Skin epidermis (tissue), 12 donors: ENCODE measurements around the gene E2F2.
A peak's percentile ranks its signal among the peaks of the same experiment; 100 is the strongest.

Source experiments
- H3K27ac ChIP-seq, 21 experiments: fragments of 200-600 bp; sonication (generic) in 11 of 21; one replicate each; pipeline ENCODE4 v1.5.0; 2020; ENCODE audit warnings: mild to moderate bottlenecking in 3 of 21, inconsistent platforms in 2 of 21, moderate library complexity in 2 of 21
- H3K4me3 ChIP-seq, 7 experiments: fragments of 200-600 bp; sonication (generic) in 2 of 7; one replicate each; pipeline ENCODE4 v1.5.0; 2020; ENCODE audit warnings: inconsistent platforms in 2 of 7, mild to moderate bottlenecking in 2 of 7, moderate library complexity in 1 of 7

E2F2 gene

GRCh38 chr1:23530747-23531561 is at the start of gene E2F2:
E2F2 (minus strand) TSS chr1:23531233; CDS start chr1:23530793, 440 bp downstream.
- H3K4me3 ChIP-seq: peak within 1 kb of the TSS; percentile 48 to 59 (median 55)
- H3K27ac ChIP-seq: peak within 1 kb of the TSS in 20 of 21 experiments; percentile 33 to 88 (median 72)

GRCh38 chr1:23578997-23579363 is 47.9 kb upstream of the E2F2 start:
- Histone ChIP-seq H3K27ac (peak overlapping the region in 8 of 21 experiments; percentile 27 to 87 (median 81)), H3K4me3 (no peak overlapping the region)

- peak overlapping the region in 12 of 21 experiments; percentile 52 to 87 (median 80) for H3K27ac ChIP-seq
- H3K4me3 ChIP-seq: no peak overlapping the region
Observed at GRCh38 chr1:23578311-23578996, 47.4 kb upstream of the E2F2 start.

GRCh38 chr1:23577056-23578004 is 46.3 kb upstream of the E2F2 start:
- Histone ChIP-seq H3K27ac (peak overlapping the region in 20 of 21 experiments; percentile 30 to 87 (median 72)), H3K4me3 (no peak overlapping the region)

DNA sequence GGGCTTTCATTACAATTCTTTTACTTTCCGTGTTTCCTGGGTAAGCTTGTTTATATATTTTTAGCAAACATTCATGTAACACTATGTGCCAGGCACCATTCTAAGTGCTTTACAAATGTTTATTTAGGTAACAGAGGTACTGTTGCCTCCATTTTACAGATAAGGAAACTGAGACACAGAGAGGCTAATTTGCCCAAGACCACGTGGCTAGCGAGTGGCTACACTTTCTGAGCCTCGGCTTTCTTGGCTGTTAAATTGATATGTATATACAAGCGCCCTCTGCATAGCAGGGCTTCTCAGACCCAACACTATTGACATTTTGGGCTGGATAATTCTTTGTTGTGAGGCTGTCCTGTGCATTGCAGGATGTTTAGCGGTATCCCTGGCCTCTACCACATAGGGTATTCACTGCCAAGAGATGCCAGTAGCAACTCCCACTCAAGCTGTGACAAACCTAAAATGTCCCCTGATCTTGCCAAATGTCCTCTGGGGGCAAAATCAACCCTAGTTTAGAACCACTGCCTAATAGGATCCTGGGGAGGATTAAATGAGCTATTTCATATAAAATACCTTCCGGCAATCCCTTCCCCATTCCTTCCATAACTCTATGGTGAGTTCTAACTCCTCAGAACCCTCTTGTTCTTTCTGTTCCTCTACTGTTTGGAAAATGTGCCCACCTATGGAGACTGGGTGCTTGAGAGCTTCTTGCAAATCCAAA is 45.5 kb upstream of the E2F2 start:
- H3K4me3 ChIP-seq: no peak overlapping the region

DNA sequence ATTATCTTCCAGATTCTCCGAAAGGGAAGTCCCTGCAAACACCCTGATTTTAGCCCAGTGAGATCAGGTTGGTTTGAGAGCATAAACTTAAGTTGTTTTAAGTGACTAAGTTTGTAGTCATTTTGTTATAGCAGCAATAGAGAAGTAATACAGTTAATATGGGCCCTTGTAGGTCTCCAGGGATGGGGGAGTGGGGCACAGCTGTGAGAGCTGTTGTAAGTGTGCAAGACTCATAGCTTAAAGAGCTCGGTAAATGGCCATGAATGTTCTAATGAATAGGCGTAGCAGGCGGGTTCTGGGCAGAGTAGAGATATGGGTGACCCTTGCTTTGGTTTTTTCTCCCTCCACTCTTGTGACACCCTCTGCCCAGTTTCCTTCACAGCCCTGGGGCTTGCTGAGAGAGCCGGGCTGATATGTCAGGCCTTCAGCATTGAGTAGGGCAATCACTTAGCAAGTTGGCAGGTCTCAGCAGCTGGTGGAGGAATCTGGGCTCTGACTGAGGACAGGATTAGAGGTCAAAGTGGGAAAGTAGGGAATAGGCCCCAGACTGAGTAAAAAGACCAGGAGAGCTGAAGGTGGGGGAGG is 44.3 kb upstream of the E2F2 start:
- Histone ChIP-seq H3K27ac (peak overlapping the region in 3 of 21 experiments; percentile 48 to 87 (median 73)), H3K4me3 (no peak overlapping the region)

More for the DNA sequence above, 45.5 kb upstream of the E2F2 start:
- peak overlapping the region in 19 of 21 experiments; percentile 11 to 87 (median 70) for H3K27ac ChIP-seq

DNA sequence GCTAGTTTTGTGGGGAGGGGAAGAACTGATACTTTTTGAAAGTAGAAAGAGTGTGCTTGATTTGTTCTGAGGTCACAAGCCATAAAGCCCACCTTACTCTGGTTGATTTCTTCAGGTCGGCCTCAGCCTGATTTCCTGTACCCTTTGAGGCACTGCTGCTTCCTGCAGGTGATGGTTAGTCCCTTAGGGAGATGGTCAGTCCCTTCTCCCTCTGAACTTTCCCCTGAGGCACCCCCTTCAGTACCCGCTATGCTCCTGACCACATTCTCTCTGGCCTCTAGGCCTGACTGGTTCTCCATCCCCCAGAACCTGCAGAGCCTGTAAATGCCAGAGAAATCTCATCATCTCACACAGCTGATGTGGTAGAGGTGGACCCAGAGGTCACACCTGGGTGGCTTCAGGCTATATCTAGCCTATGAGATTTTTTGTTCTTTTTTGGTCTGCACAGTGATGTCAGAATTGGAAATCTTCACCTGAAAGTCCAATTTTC is 43.3 kb upstream of the E2F2 start:
- peak overlapping the region in 1 of 21 experiments; percentile 20 for H3K27ac ChIP-seq

DNA sequence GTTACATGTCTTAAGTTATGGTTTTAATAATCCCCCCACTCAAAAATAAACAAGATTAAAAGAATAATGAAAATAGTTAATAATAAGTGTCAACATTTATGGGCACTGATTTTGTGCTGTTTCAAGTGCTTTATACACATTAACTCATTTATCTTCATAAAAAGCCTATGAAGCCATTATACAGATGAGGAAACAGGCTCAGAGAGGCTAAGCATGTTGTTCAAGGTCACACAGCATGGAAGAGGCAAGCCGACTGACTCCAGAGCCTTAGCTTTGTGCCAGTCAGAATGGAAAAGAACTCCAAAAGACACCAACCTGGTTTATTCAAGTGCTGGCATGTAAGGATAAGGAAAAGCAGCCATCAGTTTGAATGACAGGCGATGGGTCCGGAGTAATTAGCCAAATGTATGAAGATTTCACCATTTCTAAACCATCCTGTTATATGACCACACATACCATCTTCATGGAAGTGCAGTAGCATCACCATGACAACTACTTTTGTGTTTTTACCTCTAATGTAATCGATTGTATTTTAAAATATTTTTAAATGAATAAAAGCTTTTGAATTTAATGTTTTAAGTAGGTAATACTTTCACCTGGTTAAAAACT is 42.6 kb upstream of the E2F2 start:
- Histone ChIP-seq H3K4me3 (no peak overlapping the region), H3K27ac (peak overlapping the region in 1 of 21 experiments; percentile 20)

More for the DNA sequence above, 43.3 kb upstream of the E2F2 start:
- no peak overlapping the region for H3K4me3 ChIP-seq

- Histone ChIP-seq H3K27ac (no peak overlapping the region), H3K4me3 (no peak overlapping the region)
Observed at GRCh38 chr1:23571465-23571864, 40.4 kb upstream of the E2F2 start.

DNA sequence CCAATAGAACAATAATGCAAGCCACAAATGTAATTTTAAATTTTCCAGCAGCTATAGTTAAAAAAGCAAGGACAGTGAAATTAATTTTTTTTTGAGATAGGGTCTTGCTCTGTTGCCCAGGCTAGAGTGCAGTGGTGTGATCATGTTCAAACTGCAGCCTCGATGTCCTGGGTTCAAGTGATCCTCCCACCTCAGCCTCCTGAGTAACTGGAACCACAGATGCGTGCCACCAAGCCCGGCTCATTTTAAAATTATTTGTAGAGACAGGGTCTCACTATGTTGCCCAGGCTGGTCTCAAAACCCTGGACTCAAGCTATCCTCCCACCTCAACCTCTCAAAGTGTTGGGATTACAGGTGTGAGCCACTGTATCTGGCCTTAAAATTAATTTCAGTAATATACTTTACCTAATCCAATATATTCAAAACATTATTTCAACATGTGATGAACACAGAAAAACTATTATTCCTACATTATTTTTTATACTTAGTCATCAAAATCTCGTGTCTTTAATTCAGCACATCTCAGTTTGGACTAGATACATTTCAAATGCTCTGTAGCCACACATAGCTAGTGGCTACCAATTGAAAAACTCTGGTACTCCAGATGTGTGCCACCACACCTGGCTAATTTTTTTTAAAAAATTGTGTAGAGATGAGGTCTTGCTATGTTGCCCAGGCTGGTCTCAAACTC is 39.1 kb upstream of the E2F2 start:
- Histone ChIP-seq H3K27ac (no peak overlapping the region), H3K4me3 (no peak overlapping the region)

DNA sequence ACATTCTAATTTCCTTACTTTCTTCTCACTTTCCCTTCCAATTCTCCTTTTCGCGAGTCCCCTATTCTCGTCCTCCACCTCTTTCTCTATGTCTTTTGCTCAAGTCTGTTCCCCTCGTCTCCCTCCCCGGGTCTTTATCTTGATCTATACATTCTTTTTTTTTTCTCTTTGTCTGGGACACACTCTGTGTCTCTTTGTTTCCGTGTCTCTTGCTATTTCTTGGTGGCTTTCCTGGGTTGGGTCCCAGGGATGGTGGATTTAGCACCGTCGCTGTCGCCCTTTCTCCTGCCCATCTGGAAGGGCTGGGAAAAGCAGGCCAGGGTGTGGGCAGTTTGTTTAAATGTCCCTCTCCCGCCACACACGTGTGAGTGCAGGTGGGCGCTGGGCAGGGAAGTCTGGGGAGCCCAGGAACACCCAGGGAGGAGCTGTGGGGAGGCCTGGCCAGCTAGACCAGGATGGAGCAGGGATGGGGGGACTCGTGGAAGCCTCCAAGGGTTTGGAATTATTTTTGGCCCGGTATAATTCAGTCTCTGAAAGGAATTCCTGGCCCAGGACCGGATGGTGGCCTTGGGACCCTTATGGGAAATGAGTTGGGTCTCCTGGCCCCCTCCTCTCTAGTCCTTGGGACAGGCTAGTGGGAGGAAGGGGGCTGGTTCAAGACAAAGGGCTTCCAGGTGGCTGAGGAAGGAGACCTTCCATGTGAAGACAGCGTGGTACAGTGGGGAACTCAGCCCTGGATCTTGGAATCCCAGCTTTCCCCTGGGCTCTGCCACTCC is 37.8 kb upstream of the E2F2 start:
- Histone ChIP-seq H3K27ac (peak overlapping the region in 20 of 21 experiments; percentile 55 to 91 (median 78)), H3K4me3 (peak overlapping the region; percentile 30 to 52 (median 39))

GRCh38 chr1:23567996-23568607 is 37.1 kb upstream of the E2F2 start:
- Histone ChIP-seq H3K27ac (peak overlapping the region; percentile 14 to 91 (median 77)), H3K4me3 (peak overlapping the region; percentile 30 to 52 (median 39))

DNA sequence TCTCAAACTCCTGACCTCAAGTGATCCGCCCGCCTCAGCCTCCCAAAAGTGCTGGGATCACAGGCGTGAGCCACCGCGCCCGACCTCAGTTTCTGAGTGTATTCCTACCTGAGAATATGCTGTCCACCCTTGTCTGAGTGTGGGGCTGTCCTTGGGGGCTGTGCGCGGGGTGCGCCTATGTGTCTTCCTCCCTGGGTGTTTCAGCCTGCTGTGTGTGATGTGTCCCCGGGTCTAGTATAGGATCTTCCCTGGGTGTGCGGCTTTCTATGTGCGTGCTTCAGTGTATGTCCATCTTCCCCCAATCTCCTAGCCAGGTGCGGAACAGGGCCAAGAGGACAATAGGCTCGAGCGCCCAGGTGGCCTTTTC is 36.6 kb upstream of the E2F2 start:
- peak overlapping the region in 6 of 7 experiments; percentile 31 to 52 (median 40) for H3K4me3 ChIP-seq
- H3K27ac ChIP-seq: peak overlapping the region in 19 of 21 experiments; percentile 14 to 91 (median 79)

DNA sequence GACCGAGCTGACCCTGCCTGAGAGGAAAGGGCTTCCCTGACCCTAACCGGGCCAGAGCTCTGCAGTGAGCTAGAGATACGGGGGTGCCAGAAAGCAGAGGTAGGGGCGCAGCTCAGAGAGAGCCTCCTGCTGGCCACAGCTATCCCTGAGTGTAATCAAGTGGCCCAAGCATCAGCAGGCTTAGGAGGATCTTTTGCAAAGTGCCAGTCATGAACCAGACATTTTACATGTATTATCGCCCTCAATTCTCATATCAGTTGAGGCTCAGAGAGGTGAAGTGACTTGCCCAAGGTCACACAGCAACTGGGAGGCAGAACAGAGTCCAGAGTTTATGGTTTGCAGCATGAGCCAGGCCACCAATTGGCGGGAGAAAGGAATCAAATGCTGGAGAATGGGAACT is 35.3 kb upstream of the E2F2 start:
- Histone ChIP-seq H3K27ac (peak overlapping the region in 5 of 21 experiments; percentile 0 to 89 (median 20)), H3K4me3 (no peak overlapping the region)

- peak overlapping the region in 4 of 21 experiments; percentile 0 to 89 (median 12) for H3K27ac ChIP-seq
- no peak overlapping the region for H3K4me3 ChIP-seq
Observed at GRCh38 chr1:23565776-23566175, 34.7 kb upstream of the E2F2 start.

DNA sequence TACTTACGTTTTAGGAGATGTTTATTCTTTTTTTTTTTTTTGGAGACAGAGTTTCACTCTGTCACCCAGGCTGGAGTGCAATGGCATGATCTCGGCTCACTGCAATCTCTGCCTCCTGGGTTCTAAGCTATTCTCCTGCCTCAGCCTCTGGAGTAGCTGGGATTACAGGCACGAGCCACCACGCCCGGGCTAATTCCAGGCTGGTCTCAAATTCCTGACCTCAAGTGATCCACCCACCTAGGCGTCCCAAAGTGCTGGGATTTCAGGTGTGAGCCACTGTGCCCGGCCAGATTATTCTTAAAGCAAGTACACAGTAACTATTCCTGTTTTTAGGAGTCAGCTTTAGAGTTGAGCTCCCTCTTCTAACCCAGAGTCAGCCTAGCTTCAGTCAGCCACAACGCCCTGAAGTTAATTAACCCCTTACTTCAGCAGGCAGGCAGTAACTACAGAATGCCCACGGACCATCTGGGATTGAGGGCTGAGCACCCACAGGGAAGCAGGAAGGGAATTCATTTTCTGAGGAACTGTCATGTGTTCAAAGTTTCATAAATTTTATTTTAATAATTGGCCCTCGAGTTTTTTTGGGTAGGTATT is 33.6 kb upstream of the E2F2 start:
- Histone ChIP-seq H3K27ac (peak overlapping the region in 10 of 21 experiments; percentile 19 to 99 (median 76)), H3K4me3 (no peak overlapping the region)
